NCI-H2196 treated with DMSO at 0.1 percent for 48 hours (cell line): ENCODE results near the gene MAMDC4.
"Not testable (repeated sequence)": the region's sequence is repeated elsewhere in the genome, so short reads cannot be mapped to it uniquely, and the experiment has no call there.

Experiments
- DNase-seq: peaks from one replicate; lab custom pipeline; 2025; ENCODE audit not compliant: unreplicated experiment; lab: John Stamatoyannopoulos, UW

MAMDC4 gene

GRCh38 chr9:136824496-136825225 is 27.5 kb upstream of the MAMDC4 start:
- no peak for DNase-seq

- no peak for DNase-seq
Observed at GRCh38 chr9:136825295-136826187, 26.6 kb upstream of the MAMDC4 start.

- no peak for DNase-seq
Observed at GRCh38 chr9:136826188-136826541, 26.0 kb upstream of the MAMDC4 start.

GRCh38 chr9:136826703-136827582 is 25.2 kb upstream of the MAMDC4 start:
- no peak for DNase-seq

GRCh38 chr9:136827794-136828473 is 24.2 kb upstream of the MAMDC4 start:
- no peak for DNase-seq

- no peak for DNase-seq
Observed at GRCh38 chr9:136828474-136829140, 23.5 kb upstream of the MAMDC4 start.

GRCh38 chr9:136829412-136829811 is 22.7 kb upstream of the MAMDC4 start:
- DNase-seq: no peak

GRCh38 chr9:136829981-136830885 is 21.9 kb upstream of the MAMDC4 start:
- no peak for DNase-seq

- no peak for DNase-seq
Observed at GRCh38 chr9:136831002-136831719, 21.0 kb upstream of the MAMDC4 start.

- no peak for DNase-seq
Observed at GRCh38 chr9:136831720-136832104, 20.4 kb upstream of the MAMDC4 start.

- no peak for DNase-seq
Observed at GRCh38 chr9:136832581-136832980, 19.6 kb upstream of the MAMDC4 start.

GRCh38 chr9:136833381-136834048 is 18.6 kb upstream of the MAMDC4 start:
- DNase-seq: not testable (repeated sequence)

GRCh38 chr9:136835162-136835931 is 16.8 kb upstream of the MAMDC4 start:
- DNase-seq: no peak

- DNase-seq: no peak
Observed at GRCh38 chr9:136835932-136836904, 15.9 kb upstream of the MAMDC4 start.

- no peak for DNase-seq
Observed at GRCh38 chr9:136837146-136837855, 14.8 kb upstream of the MAMDC4 start.
